ENCODE results near the gene PCDHB3.
A peak's percentile ranks its signal among the peaks of the same experiment; 100 is the strongest.
"Not testable (repeated sequence)": the region's sequence is repeated elsewhere in the genome, so short reads cannot be mapped to it uniquely, and the experiment has no call there.

PCDHB3 gene

GRCh38 chr5:141127305-141127704 lies 27.0 kb downstream of the PCDHB3 start:
- Histone ChIP-seq H3K27ac (ENCODE audit: low read depth, low read length) (no peak overlapping the region), H3F3A (ENCODE audit: control insufficient read depth, insufficient read depth) (no peaks in the 10 kb centered on the region), H3K27me3 (ENCODE audit: control insufficient read depth, low read length) (no peaks in the 10 kb centered on the region), H3K4me1 (ENCODE audit: control insufficient read depth, low read length) (no peaks in the 10 kb centered on the region), H3K36me3 (ENCODE audit: control insufficient read depth, low read length) (no peaks in the 10 kb centered on the region), H3K9me3 (ENCODE audit: control insufficient read depth, insufficient read depth, low read length) (no peaks in the 10 kb centered on the region), H3K79me2 (ENCODE audit: control insufficient read depth, low read length) (no peaks in the 10 kb centered on the region), H3K4me2 (ENCODE audit: low read length) (no peak overlapping the region), H3K4me3 (ENCODE audit: low read length) (no peak overlapping the region), H3K9me2 (replicated peaks; ENCODE audit: control insufficient read depth, low read length) (no peaks in the 10 kb centered on the region), H4K20me1 (ENCODE audit: control insufficient read depth, insufficient read depth, low read depth, low read length) (no peaks in the 10 kb centered on the region)
- TF ChIP-seq CTCF (IDR thresholded peaks at IDR 0.05; ENCODE audit: low read depth, low read length, poor library complexity, severe bottlenecking) (no peak), EZH2phosphoT487 (IDR thresholded peaks at IDR 0.05; ENCODE audit: borderline replicate concordance, low read length) (no peak)

GRCh38 chr5:141135030-141135717 lies 34.9 kb downstream of the PCDHB3 start, which contains the start of gene PCDHB5:
Gene PCDHB5 (plus strand): TSS chr5:141135206. CDS start chr5:141135435, 229 bp downstream.
- no peak for TF ChIP-seq EZH2phosphoT487 (IDR thresholded peaks at IDR 0.05; ENCODE audit: borderline replicate concordance, low read length)
- TF ChIP-seq CTCF (IDR thresholded peaks at IDR 0.05; ENCODE audit: low read depth, low read length, poor library complexity, severe bottlenecking) = peak; percentile 26
- Histone ChIP-seq H3K9me2 (replicated peaks; ENCODE audit: control insufficient read depth, low read length) (no peaks in the 10 kb centered on the region), H3K79me2 (ENCODE audit: control insufficient read depth, low read length) (no peaks in the 10 kb centered on the region), H3F3A (ENCODE audit: control insufficient read depth, insufficient read depth) (no peaks in the 10 kb centered on the region), H3K4me2 (ENCODE audit: low read length) (no peak within 1 kb of the TSS), H3K9me3 (ENCODE audit: control insufficient read depth, insufficient read depth, low read length) (no peaks in the 10 kb centered on the region; the same call in 1 of the 2 replicates), H3K36me3 (ENCODE audit: control insufficient read depth, low read length) (no peaks in the 10 kb centered on the region), H3K27ac (ENCODE audit: low read depth, low read length) (no peak within 1 kb of the TSS), H4K20me1 (ENCODE audit: control insufficient read depth, insufficient read depth, low read depth, low read length) (no peaks in the 10 kb centered on the region), H3K4me3 (ENCODE audit: low read length) (no peak within 1 kb of the TSS), H3K4me1 (ENCODE audit: control insufficient read depth, low read length) (no peaks in the 10 kb centered on the region), H3K27me3 (ENCODE audit: control insufficient read depth, low read length) (no peaks in the 10 kb centered on the region)

GRCh38 chr5:141135718-141136266 lies 35.5 kb downstream of the PCDHB3 start:
- no peak overlapping the region for H3K4me2 ChIP-seq (ENCODE audit: low read length)
- no peaks in the 10 kb centered on the region for H4K20me1 ChIP-seq (ENCODE audit: control insufficient read depth, insufficient read depth, low read depth, low read length)
- H3K9me2 ChIP-seq (replicated peaks; ENCODE audit: control insufficient read depth, low read length) = no peaks in the 10 kb centered on the region
- H3F3A ChIP-seq (ENCODE audit: control insufficient read depth, insufficient read depth) = no peaks in the 10 kb centered on the region
- no peaks in the 10 kb centered on the region for H3K36me3 ChIP-seq (ENCODE audit: control insufficient read depth, low read length)
- TF ChIP-seq CTCF (IDR thresholded peaks at IDR 0.05; ENCODE audit: low read depth, low read length, poor library complexity, severe bottlenecking) (no peak), EZH2phosphoT487 (IDR thresholded peaks at IDR 0.05; ENCODE audit: borderline replicate concordance, low read length) (no peak)
- no peaks in the 10 kb centered on the region; the same call in 1 of the 2 replicates for H3K9me3 ChIP-seq (ENCODE audit: control insufficient read depth, insufficient read depth, low read length)
- H3K27me3 ChIP-seq (ENCODE audit: control insufficient read depth, low read length) = no peaks in the 10 kb centered on the region
- no peaks in the 10 kb centered on the region for H3K4me1 ChIP-seq (ENCODE audit: control insufficient read depth, low read length)
- no peaks in the 10 kb centered on the region for H3K79me2 ChIP-seq (ENCODE audit: control insufficient read depth, low read length)
- H3K4me3 ChIP-seq (ENCODE audit: low read length) = no peak overlapping the region
- H3K27ac ChIP-seq (ENCODE audit: low read depth, low read length) = no peak overlapping the region

GRCh38 chr5:141137346-141137745 lies 37.1 kb downstream of the PCDHB3 start:
- not testable (repeated sequence) for H4K20me1 ChIP-seq (ENCODE audit: control insufficient read depth, insufficient read depth, low read depth, low read length); H3K36me3 ChIP-seq (ENCODE audit: control insufficient read depth, low read length); H3K27me3 ChIP-seq (ENCODE audit: control insufficient read depth, low read length); H3K4me1 ChIP-seq (ENCODE audit: control insufficient read depth, low read length); H3K4me2 ChIP-seq (ENCODE audit: low read length); H3K9me3 ChIP-seq (ENCODE audit: control insufficient read depth, insufficient read depth, low read length); H3K4me3 ChIP-seq (ENCODE audit: low read length); H3K9me2 ChIP-seq (replicated peaks; ENCODE audit: control insufficient read depth, low read length); H3K27ac ChIP-seq (ENCODE audit: low read depth, low read length); H3F3A ChIP-seq (ENCODE audit: control insufficient read depth, insufficient read depth); H3K79me2 ChIP-seq (ENCODE audit: control insufficient read depth, low read length)
